Activated CD8-positive, alpha-beta memory T cell treated with anti-CD3 and anti-CD28 coated beads, Interleukin-2, amount 50 U/mL, for 4 hours (primary cell): ENCODE results near the gene RSRC1.
"Not testable (repeated sequence)": the region's sequence is repeated elsewhere in the genome, so short reads cannot be mapped to it uniquely, and the experiment has no call there.

Experiments used
- DNase-seq: peaks from one replicate; pipeline ENCODE4 v3.0.0-alpha.2; 2020

Gene RSRC1

GRCh38 chr3:158134363-158134762 is 24.5 kb downstream of the RSRC1 start:
- DNase-seq = no peak

DNA sequence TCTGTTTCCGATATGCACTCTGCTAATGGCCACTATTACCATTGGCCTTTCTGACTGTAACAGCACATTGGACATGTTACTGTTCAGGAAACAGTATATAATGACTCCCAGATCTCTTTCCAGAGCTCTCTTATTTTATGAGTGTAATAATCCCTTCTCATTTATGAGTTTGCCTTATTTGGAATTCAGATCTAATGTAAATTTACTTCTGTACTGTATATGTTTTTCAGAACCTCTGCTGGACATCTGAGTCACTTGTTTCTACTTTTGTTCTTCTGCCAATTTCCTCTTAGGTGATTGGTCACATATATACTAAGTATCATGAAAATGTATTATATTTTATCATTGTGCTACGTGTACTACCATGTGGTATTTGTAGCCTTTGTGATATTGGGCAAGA is 30.5 kb downstream of the RSRC1 start:
- no peak for DNase-seq

GRCh38 chr3:158148218-158148617 is 38.3 kb downstream of the RSRC1 start:
- DNase-seq = no peak

- no peak for DNase-seq
These were observed 42.3 kb downstream of the RSRC1 start for GRCh38 chr3:158152186-158152585.

DNA sequence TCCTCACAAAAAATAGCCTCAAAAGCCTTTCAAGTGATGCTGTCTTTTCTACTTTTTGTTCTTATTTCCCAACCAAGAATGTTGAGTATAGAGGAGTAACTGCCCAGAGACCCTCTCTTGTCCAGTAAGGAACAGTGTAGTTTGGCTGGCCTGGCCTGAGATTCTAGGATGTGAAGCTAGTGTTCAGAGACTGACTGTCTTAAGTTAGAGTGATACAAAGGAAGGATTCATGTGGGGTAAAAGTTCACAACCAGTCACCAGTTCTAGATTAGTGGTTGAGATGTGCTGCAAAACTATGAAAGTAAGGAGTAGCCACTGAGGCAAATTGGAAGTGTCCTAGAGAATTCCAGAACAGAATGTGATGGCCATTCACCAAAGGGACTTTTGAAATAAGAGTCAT is 49.1 kb downstream of the RSRC1 start:
- DNase-seq = no peak

DNA sequence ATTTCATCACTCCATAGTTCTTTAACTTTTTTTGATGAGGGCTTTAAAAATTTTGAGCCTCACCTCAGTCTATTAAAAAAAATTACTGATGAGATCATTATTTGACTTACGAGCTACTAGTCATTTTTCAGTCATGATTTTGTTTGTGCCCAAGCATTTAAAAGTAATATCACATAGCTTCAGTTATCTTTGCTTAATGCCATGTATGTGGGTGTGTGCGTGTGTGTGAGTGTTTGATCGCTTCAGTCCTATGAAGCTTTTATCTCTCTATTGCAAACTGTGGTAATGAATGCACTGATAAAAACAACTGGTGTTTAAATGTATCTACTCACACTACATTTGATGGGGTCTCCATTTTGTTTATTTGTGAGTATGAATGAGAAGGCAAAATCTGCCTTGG is 49.8 kb downstream of the RSRC1 start:
- no peak for DNase-seq

GRCh38 chr3:158160958-158161357 is 51.1 kb downstream of the RSRC1 start:
- no peak for DNase-seq

- DNase-seq = no peak
These were observed 55.3 kb downstream of the RSRC1 start for GRCh38 chr3:158165141-158165655.

DNA sequence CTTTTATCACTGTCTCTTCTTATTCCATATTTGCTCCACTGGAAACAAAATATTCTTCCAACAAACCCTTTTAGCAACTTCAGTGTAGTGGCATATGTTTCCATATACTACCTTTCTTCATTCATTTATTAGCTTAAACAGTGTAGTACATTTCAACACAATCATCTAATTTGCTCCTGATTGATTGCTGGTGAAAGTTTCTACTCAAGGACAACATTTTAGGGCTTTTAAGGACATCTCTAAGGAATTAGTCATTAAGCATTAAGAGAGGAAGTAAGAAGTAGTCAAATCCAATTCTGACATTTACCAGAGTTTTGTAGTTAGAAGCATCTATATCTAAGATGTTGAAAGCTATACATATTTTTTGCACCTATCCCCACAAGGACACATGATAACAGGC is 55.8 kb downstream of the RSRC1 start:
- DNase-seq = no peak

GRCh38 chr3:158166223-158166622 is 56.3 kb downstream of the RSRC1 start:
- DNase-seq = no peak

DNA sequence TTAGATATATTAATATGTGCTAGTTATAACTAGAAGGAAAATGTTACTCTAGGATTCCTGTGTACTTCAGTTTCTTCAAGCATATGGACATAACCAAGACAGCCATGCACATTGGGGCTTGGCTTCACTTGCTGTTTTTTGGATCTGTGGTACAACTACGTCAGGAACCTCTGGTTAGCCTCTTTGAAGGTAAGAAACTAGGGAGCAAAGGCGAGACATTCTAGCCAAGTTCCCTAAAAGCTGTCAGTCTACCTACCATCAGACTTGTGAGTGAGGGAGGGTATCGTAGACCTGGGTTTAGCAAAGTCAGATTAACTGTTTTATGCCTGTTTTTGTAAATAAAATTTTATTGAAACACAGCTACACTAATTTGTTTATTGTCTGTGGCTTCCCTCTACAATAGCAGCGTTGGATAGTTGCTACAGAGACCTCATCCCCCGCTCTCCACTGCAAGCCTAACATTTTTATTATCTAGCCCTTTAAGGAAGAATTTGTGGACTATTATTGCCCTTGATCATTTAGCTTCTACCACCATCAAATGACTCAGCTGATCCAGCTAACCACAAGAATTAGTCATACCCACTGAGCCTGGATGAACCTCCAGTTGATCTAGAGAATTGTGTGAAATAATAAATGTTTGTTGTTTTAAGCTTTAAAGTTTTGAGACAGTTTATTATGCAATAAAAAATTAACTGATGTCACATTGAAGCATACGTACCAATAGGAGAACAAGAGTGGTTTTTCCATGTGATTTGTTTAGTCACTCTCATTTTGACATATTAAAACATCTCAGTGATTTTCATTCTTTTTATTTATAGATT is 58.1 kb downstream of the RSRC1 start:
- DNase-seq = no peak

DNA sequence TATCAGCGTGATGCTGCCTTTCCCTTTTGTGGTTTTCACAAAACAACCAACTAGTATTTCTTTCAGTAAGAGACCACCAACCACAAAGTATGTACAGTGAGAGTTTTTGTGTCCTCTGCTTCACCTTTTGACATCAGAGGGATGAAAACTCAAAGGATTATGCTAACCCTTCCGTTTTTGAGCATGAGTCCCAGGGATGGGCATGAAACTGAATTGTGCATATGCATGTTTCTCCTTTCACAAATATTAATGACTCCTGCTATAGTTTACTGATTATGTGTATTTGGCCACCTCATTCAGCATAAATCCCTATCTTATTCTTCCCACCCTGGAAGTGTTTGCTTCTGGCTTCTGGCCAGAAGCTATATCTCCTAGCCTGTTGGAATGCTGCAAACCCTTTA is 59.2 kb downstream of the RSRC1 start:
- DNase-seq = no peak

- DNase-seq = no peak
These were observed 71.2 kb downstream of the RSRC1 start for GRCh38 chr3:158181096-158181495.

GRCh38 chr3:158185711-158186110 is 75.8 kb downstream of the RSRC1 start:
- DNase-seq = no peak

DNA sequence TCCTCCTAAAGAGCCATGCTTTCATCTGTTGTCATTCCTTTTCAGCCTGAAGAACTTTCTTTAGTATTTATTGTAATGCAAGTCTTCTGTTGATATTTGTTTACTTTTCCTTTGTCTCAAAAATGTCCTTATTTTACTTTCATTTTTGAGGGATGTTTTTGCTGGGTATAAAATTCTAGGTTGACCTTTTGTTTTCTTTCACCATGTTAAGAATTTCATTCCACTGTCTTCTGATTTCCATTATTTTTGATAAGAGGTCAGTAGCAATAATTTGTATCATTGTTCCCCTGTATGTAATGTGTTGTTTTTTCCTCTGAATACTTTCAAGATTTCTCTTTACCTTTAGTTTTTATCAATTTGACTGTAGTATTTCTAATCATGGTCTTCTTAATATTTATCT is 91.1 kb downstream of the RSRC1 start:
- no peak for DNase-seq

DNA sequence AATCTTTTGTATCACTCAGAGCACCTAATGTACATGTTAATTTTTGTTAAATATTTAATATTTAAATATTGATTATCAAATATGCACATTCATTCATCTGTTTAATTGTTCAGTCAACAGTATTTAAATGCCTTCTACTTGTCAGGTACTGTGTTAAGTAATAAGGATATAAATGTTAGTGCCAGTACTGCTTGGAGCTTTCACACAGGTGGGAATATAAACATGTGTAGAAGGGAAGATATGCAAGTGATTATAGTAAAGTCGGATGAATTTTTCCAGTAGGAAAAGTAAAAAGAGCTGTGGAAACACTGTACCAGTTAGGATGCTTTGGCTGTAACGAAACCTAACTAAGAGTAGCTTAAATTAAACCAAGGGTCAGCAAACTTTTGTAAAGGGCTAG is 95.4 kb downstream of the RSRC1 start:
- no peak for DNase-seq

GRCh38 chr3:158205994-158206393 is 96.1 kb downstream of the RSRC1 start:
- no peak for DNase-seq

- DNase-seq = no peak
These were observed 100.2 kb downstream of the RSRC1 start for GRCh38 chr3:158210067-158210466.

DNA sequence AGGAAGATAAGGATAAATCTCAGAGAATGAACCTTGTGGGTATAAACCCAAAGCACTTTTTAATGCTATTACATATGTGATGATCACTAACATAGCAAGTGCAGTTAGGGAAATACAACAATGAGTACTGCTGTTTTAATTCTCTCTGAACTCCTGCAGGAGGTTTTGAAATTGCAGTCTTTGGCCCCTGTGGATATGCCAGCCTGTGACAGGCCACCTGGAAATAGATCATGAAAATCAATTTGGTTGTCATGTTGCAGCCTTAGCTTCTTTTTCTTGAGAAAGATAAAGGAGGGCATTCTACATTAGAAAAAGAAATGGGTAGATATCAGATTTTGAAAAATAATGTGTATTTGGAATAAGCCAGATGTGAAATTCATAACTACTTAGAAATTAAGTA is 103.6 kb downstream of the RSRC1 start:
- DNase-seq = no peak

DNA sequence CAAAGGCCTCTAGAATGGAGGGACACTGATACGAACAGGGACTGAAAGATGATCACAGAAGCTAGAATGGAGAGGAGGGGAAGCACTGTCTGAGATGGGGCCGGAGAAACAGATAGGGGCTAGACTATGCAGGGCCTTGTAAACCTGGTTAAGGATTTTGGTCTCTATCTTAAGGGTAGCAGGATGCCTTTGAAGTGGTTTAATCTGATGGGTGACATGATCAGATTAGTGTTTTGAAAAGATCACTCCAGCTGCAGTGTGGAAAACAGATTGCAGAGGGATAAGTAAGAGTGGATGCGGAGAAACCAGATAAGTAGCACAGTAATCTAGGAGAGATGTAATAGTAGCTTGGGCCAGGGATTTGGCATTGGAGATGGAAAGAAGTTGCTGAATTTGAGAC is 108.1 kb downstream of the RSRC1 start:
- DNase-seq = no peak

DNA sequence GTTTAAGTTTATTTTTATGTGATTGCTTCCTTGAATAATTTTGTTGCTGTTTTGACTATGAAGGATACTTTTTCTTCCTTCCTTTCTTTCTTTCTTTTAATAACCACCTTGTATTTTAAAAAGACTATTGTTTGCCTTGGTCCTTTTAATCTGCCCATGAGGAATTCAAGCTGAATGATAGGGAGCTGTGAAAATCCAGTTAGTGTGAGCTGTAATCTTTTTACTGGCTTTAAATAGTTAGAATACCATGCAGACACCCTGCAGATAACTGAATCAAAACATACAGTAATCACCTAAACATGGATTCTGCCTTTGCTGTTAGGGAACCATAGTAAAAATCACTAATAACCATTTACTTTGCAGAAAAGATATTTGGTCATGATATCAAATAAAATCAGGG is 110.7 kb downstream of the RSRC1 start:
- DNase-seq = no peak

DNA sequence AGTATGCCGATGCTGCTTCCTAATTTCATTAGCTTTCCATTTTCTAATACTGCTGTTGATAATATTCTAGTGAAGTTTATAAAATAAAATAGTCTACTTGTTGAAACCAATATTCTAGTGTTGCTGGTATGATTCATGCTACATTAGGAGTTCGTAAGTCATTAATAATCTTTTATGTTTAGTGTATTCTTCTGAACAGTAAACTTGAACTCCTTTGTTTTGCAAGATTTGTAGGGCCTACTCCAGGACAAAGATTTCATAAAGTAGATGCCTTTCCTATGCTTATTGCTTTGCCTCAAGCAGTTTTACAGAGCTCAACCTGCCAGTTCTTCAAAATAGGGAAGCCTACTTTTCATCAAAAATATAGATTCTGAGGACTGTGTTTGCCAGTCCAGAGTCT is 111.5 kb downstream of the RSRC1 start:
- DNase-seq = no peak

- no peak for DNase-seq
These were observed 116.5 kb downstream of the RSRC1 start for GRCh38 chr3:158226429-158226828.

GRCh38 chr3:158228942-158229341 is 119.1 kb downstream of the RSRC1 start:
- DNase-seq = not testable (repeated sequence)

GRCh38 chr3:158233791-158234190 is 123.9 kb downstream of the RSRC1 start:
- DNase-seq = no peak
